ENCODE results near the gene SCG5. TPM values are rescaled to one million over a fixed set of nuclear protein-coding genes. Genes with fewer than 3 reads are reported as not detected.

SCG5 gene
- total and polyA plus RNA-seq, 2 donors (not counting 1 experiment from before 2014, with no cell fraction given), result 0.18 TPM; not detected in 1

- no peak for ATAC-seq (ENCODE audit: low read depth)
- Mint-ChIP-seq H3K27ac (no peak overlapping the region), H3K9me3 (ENCODE audit: insufficient read depth) (no peaks in the 10 kb centered on the region), H3K4me3 (no peak overlapping the region), H3K4me1 (no peaks in the 10 kb centered on the region), H3K27me3 (no peaks in the 10 kb centered on the region)
- 95% methylated on average over 9 of the region's 10 CpGs for WGBS (ENCODE audit: insufficient coverage)
- H4K20me1 ChIP-seq (ENCODE audit: control insufficient read depth, insufficient read depth, low read length, poor library complexity, severe bottlenecking), result no peaks in the 10 kb centered on the region
- no peaks in the 10 kb centered on the region for H3K36me3 ChIP-seq (replicated peaks in 1 of 2; ENCODE audit: control extremely low read depth in 1 of 2, control insufficient read depth in 1 of 2, extremely low read depth in 1 of 2, insufficient read depth in 2 of 2, low read length in 1 of 2)
- no peak overlapping the region for H2AFZ ChIP-seq (ENCODE audit: insufficient read depth, low read depth, low read length, poor library complexity, severe bottlenecking)
- H3K79me2 ChIP-seq (ENCODE audit: control insufficient read depth, insufficient read depth, low read length), result no peaks in the 10 kb centered on the region
- H3K27me3 ChIP-seq (replicated peaks in 1 of 4; ENCODE audit: control extremely low read depth in 1 of 4, control insufficient read depth in 3 of 4, insufficient read depth in 4 of 4, low read length in 3 of 4), result no peaks in the 10 kb centered on the region
- no peak overlapping the region for H3K9ac ChIP-seq (ENCODE audit: low read length)
- intact Hi-C loops (cut with micrococcal nuclease), result no loop called here
- H3K4me3 ChIP-seq (ENCODE audit: control extremely low read depth in 1 of 5, extremely low read depth in 1 of 5, insufficient read depth in 1 of 5, low read depth in 2 of 5, low read length in 4 of 5), result no peak overlapping the region
- no peaks in the 10 kb centered on the region for H3K9me3 ChIP-seq (ENCODE audit: control extremely low read depth in 1 of 3, control insufficient read depth in 2 of 3, insufficient read depth in 1 of 3, low read length in 2 of 3)
- no peaks in the 10 kb centered on the region for H3K4me1 ChIP-seq (ENCODE audit: control insufficient read depth in 2 of 2, insufficient read depth in 2 of 2, low read length in 2 of 2)
- TF ChIP-seq EZH2 (IDR thresholded peaks at IDR 0.05; ENCODE audit: borderline replicate concordance, insufficient read depth, low read depth, low read length, poor library complexity, severe bottlenecking), result no peak
- no peak for TF ChIP-seq CTCF (IDR thresholded peaks at IDR 0.05)
- POLR2A ChIA-PET, result no interaction called here
- DNase-seq, result no peak
- no peak overlapping the region for H3K27ac ChIP-seq (ENCODE audit: low read length in 2 of 2)
- H3K4me2 ChIP-seq (replicated peaks; ENCODE audit: low read depth, low read length, poor library complexity, severe bottlenecking), result no peak overlapping the region
- CTCF ChIA-PET, result no interaction called here
Measured at GRCh38 chr15:32691689-32692038, 50.2 kb downstream of the SCG5 start.

GRCh38 chr15:32692286-32692685 lies 50.8 kb downstream of the SCG5 start:
- ATAC-seq (ENCODE audit: low read depth), result no peak
- H3K79me2 ChIP-seq (ENCODE audit: control insufficient read depth, insufficient read depth, low read length), result no peaks in the 10 kb centered on the region
- no peaks in the 10 kb centered on the region for H3K36me3 ChIP-seq (replicated peaks in 1 of 2; ENCODE audit: control extremely low read depth in 1 of 2, control insufficient read depth in 1 of 2, extremely low read depth in 1 of 2, insufficient read depth in 2 of 2, low read length in 1 of 2)
- Mint-ChIP-seq H3K9me3 (ENCODE audit: insufficient read depth) (no peaks in the 10 kb centered on the region), H3K27ac (no peak overlapping the region), H3K27me3 (no peaks in the 10 kb centered on the region), H3K4me3 (no peak overlapping the region), H3K4me1 (no peaks in the 10 kb centered on the region)
- no peak for TF ChIP-seq EZH2 (IDR thresholded peaks at IDR 0.05; ENCODE audit: borderline replicate concordance, insufficient read depth, low read depth, low read length, poor library complexity, severe bottlenecking)
- TF ChIP-seq CTCF (IDR thresholded peaks at IDR 0.05), result no peak
- no peaks in the 10 kb centered on the region for H4K20me1 ChIP-seq (ENCODE audit: control insufficient read depth, insufficient read depth, low read length, poor library complexity, severe bottlenecking)
- WGBS (ENCODE audit: insufficient coverage), result no CpG with 5 or more reads among the region's 2 CpGs
- H3K4me2 ChIP-seq (replicated peaks; ENCODE audit: low read depth, low read length, poor library complexity, severe bottlenecking), result no peak overlapping the region
- H3K4me3 ChIP-seq (ENCODE audit: control extremely low read depth in 1 of 5, extremely low read depth in 1 of 5, insufficient read depth in 1 of 5, low read depth in 2 of 5, low read length in 4 of 5), result no peak overlapping the region
- CTCF ChIA-PET, result no interaction called here
- no peak overlapping the region for H3K27ac ChIP-seq (ENCODE audit: low read length in 2 of 2)
- no peaks in the 10 kb centered on the region for H3K4me1 ChIP-seq (ENCODE audit: control insufficient read depth in 2 of 2, insufficient read depth in 2 of 2, low read length in 2 of 2)
- H2AFZ ChIP-seq (ENCODE audit: insufficient read depth, low read depth, low read length, poor library complexity, severe bottlenecking), result no peak overlapping the region
- intact Hi-C loops (cut with micrococcal nuclease), result no loop called here
- DNase-seq, result no peak
- POLR2A ChIA-PET, result no interaction called here
- H3K9me3 ChIP-seq (ENCODE audit: control extremely low read depth in 1 of 3, control insufficient read depth in 2 of 3, insufficient read depth in 1 of 3, low read length in 2 of 3), result no peaks in the 10 kb centered on the region
- no peak overlapping the region for H3K9ac ChIP-seq (ENCODE audit: low read length)
- H3K27me3 ChIP-seq (replicated peaks in 1 of 4; ENCODE audit: control extremely low read depth in 1 of 4, control insufficient read depth in 3 of 4, insufficient read depth in 4 of 4, low read length in 3 of 4), result no peaks in the 10 kb centered on the region
